Fibroblast of skin of back (primary cell): ENCODE data around the gene TMEM179.

ENCODE experiments used
- DNase-seq: peaks from one replicate; pipeline ENCODE4 v3.0.0-alpha.2; 2013

Gene TMEM179

DNA sequence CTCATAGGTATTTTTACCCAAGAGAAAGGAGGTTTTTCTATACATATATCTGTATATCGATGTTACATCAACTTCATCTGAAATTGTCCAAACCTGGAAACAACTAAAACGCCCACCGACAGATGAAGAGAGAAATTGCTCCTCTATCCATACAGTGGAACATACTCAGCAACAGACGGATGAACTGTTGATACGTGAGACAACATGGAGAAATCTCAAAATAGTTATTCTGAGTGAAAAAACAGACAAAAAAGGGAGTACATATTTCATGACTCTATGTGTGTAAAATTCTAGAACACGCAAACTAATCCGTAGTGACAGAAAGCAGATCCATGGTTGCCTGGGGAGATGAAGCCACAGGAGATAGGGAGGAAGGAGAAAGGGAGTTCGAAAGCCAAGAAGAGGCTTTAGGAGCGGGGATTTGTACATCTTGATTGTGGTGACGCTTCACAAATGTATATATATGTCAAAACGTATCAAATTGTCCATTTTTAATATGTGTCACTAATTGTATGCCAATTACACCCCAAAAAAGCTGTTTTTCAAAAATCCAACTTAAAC, 62.6 kb downstream of the TMEM179 start:
- no peak for DNase-seq
